Activated CD8-positive, alpha-beta memory T cell treated with anti-CD3 and anti-CD28 coated beads, Interleukin-2, amount 50 U/mL, for 24 hours (primary cell): ENCODE data around the gene TSPOAP1.

Source experiments
- DNase-seq: peaks from one replicate; pipeline ENCODE4 v3.0.0-alpha.2; 2020; ENCODE audit errors: extremely low read depth

Gene TSPOAP1

GRCh38 chr17:58339755-58340404, 11.3 kb upstream of the TSPOAP1 start:
- no peak for DNase-seq

- DNase-seq, result no peak
Observed at GRCh38 chr17:58338841-58339754, 10.5 kb upstream of the TSPOAP1 start.

- no peak for DNase-seq
Observed at GRCh38 chr17:58338454-58338840, 9.9 kb upstream of the TSPOAP1 start.

GRCh38 chr17:58337600-58338453, 9.2 kb upstream of the TSPOAP1 start:
- no peak for DNase-seq

GRCh38 chr17:58337210-58337599, 8.6 kb upstream of the TSPOAP1 start:
- no peak for DNase-seq

GRCh38 chr17:58336456-58337209, 8.0 kb upstream of the TSPOAP1 start:
- DNase-seq, result no peak

- no peak for DNase-seq
Observed at GRCh38 chr17:58335779-58336455, 7.3 kb upstream of the TSPOAP1 start.

- DNase-seq, result no peak
Observed at GRCh38 chr17:58335061-58335731, 6.6 kb upstream of the TSPOAP1 start.

GRCh38 chr17:58334661-58335060, 6.1 kb upstream of the TSPOAP1 start:
- no peak for DNase-seq

- DNase-seq, result no peak
Observed at GRCh38 chr17:58334256-58334655, 5.7 kb upstream of the TSPOAP1 start.

- DNase-seq, result no peak
Observed at GRCh38 chr17:58333736-58334207, 5.2 kb upstream of the TSPOAP1 start.

GRCh38 chr17:58332778-58333735, 4.5 kb upstream of the TSPOAP1 start:
- no peak for DNase-seq

- DNase-seq, result no peak
Observed at GRCh38 chr17:58331815-58332777, 3.5 kb upstream of the TSPOAP1 start.

GRCh38 chr17:58330997-58331814, 2.6 kb upstream of the TSPOAP1 start:
- no peak for DNase-seq

- no peak for DNase-seq
Observed at GRCh38 chr17:58330538-58330996, 2.0 kb upstream of the TSPOAP1 start.

GRCh38 chr17:58329810-58330537, 1.4 kb upstream of the TSPOAP1 start:
- no peak for DNase-seq
